ENCODE measurements around the gene CENPC.
A peak's percentile ranks its signal among the peaks of the same experiment; 100 is the strongest.

Gene CENPC

GRCh38 chr4:67580577-67580976 lies 35.3 kb upstream of the CENPC start:
- no peak for TF ChIP-seq CTCF (IDR thresholded peaks at IDR 0.05; ENCODE audit: insufficient read depth, low read depth, low read length, missing control alignments)
- H3K4me3 ChIP-seq (ENCODE audit: low read depth, low read length): no peak overlapping the region
- peak; percentile 45 for DNase-seq (ENCODE audit: low read depth)

GRCh38 chr4:67576538-67576937 lies 31.2 kb upstream of the CENPC start:
- peak overlapping the region; percentile 57 for H3K4me3 ChIP-seq (ENCODE audit: low read depth, low read length)
- peak; percentile 77 for DNase-seq (ENCODE audit: low read depth)
- TF ChIP-seq CTCF (IDR thresholded peaks at IDR 0.05; ENCODE audit: insufficient read depth, low read depth, low read length, missing control alignments): no peak

- TF ChIP-seq CTCF (IDR thresholded peaks at IDR 0.05; ENCODE audit: insufficient read depth, low read depth, low read length, missing control alignments): no peak
- DNase-seq (ENCODE audit: low read depth): peak; percentile 41
- H3K4me3 ChIP-seq (ENCODE audit: low read depth, low read length): peak overlapping the region; percentile 57
Observed at GRCh38 chr4:67576059-67576466, 30.8 kb upstream of the CENPC start.

- H3K4me3 ChIP-seq (ENCODE audit: low read depth, low read length): peak overlapping the region; percentile 57
- TF ChIP-seq CTCF (IDR thresholded peaks at IDR 0.05; ENCODE audit: insufficient read depth, low read depth, low read length, missing control alignments): no peak
- peak; percentile 88 for DNase-seq (ENCODE audit: low read depth)
Observed at GRCh38 chr4:67575232-67576058, 30.1 kb upstream of the CENPC start.

- no peak for DNase-seq (ENCODE audit: low read depth)
- no peak overlapping the region for H3K4me3 ChIP-seq (ENCODE audit: low read depth, low read length)
- no peak for TF ChIP-seq CTCF (IDR thresholded peaks at IDR 0.05; ENCODE audit: insufficient read depth, low read depth, low read length, missing control alignments)
Observed at GRCh38 chr4:67573193-67573592, 27.9 kb upstream of the CENPC start.

- H3K4me3 ChIP-seq (ENCODE audit: low read depth, low read length): no peak overlapping the region
- DNase-seq (ENCODE audit: low read depth): no peak
- no peak for TF ChIP-seq CTCF (IDR thresholded peaks at IDR 0.05; ENCODE audit: insufficient read depth, low read depth, low read length, missing control alignments)
Observed at GRCh38 chr4:67571975-67572374, 26.7 kb upstream of the CENPC start.

- TF ChIP-seq CTCF (IDR thresholded peaks at IDR 0.05; ENCODE audit: insufficient read depth, low read depth, low read length, missing control alignments): no peak
- DNase-seq (ENCODE audit: low read depth): no peak
- H3K4me3 ChIP-seq (ENCODE audit: low read depth, low read length): no peak overlapping the region
Observed at GRCh38 chr4:67570537-67570936, 25.2 kb upstream of the CENPC start.

All from GM12865 (cell line).